ENCODE measurements around the gene PCDHGB4. TPM values are rescaled to one million over a fixed set of nuclear protein-coding genes. Genes with fewer than 3 reads are reported as not detected.
"Not testable (repeated sequence)": the region's sequence is repeated elsewhere in the genome, so short reads cannot be mapped to it uniquely, and the experiment has no call there.

The PCDHGB4 gene
- total RNA-seq, 2 donors from 2014 or later, result 11.6 to 18.1 TPM

- no peak for ATAC-seq (ENCODE audit: insufficient number of reproducible peaks, low FRiP score, low read depth)
- H3K9me3 ChIP-seq, result peaks cover 100% of the 10 kb centered on the region
- DNase-seq (ENCODE audit: low spot score), result no peak
- H3K4me3 ChIP-seq, result no peak overlapping the region
- no peaks in the 10 kb centered on the region for H3K27me3 ChIP-seq (replicated peaks; ENCODE audit: insufficient read depth)
- no peaks in the 10 kb centered on the region for H3K4me1 ChIP-seq (ENCODE audit: control insufficient read depth in 1 of 2, low read depth in 2 of 2)
- no peak overlapping the region for H3K27ac ChIP-seq
- no peaks in the 10 kb centered on the region for H3K36me3 ChIP-seq
- TF ChIP-seq CTCF (IDR thresholded peaks at IDR 0.05), result no peak
These were observed 35.3 kb downstream of the PCDHGB4 start for GRCh38 chr5:141422742-141423291.

- Histone ChIP-seq H3K27me3 (replicated peaks; ENCODE audit: insufficient read depth) (no peaks in the 10 kb centered on the region), H3K9me3 (peaks cover 98% of the 10 kb centered on the region), H3K4me3 (no peak overlapping the region), H3K27ac (no peak overlapping the region), H3K36me3 (no peaks in the 10 kb centered on the region), H3K4me1 (ENCODE audit: control insufficient read depth in 1 of 2, low read depth in 2 of 2) (no peaks in the 10 kb centered on the region)
- ATAC-seq (ENCODE audit: insufficient number of reproducible peaks, low FRiP score, low read depth), result no peak
- TF ChIP-seq CTCF (IDR thresholded peaks at IDR 0.05), result no peak
- DNase-seq (ENCODE audit: low spot score), result no peak
These were observed 40.4 kb downstream of the PCDHGB4 start for GRCh38 chr5:141427783-141428426.

- DNase-seq (ENCODE audit: low spot score) (no peak), ATAC-seq (ENCODE audit: insufficient number of reproducible peaks, low FRiP score, low read depth) (no peak)
- peak within 1 kb of the TSS; percentile 57 for H3K4me3 ChIP-seq
- H3K9me3 ChIP-seq, result peaks cover 93% of the 10 kb centered on the region
- no peaks in the 10 kb centered on the region for H3K4me1 ChIP-seq (ENCODE audit: control insufficient read depth in 1 of 2, low read depth in 2 of 2)
- H3K36me3 ChIP-seq, result no peaks in the 10 kb centered on the region
- TF ChIP-seq CTCF (IDR thresholded peaks at IDR 0.05), result no peak
- no peaks in the 10 kb centered on the region for H3K27me3 ChIP-seq (replicated peaks; ENCODE audit: insufficient read depth)
- no peak within 1 kb of the TSS for H3K27ac ChIP-seq
These were observed 43.0 kb downstream of the PCDHGB4 start, which contains the start of gene PCDHGA12 for GRCh38 chr5:141430332-141431113. PCDHGA12 (plus strand) TSS chr5:141430507; CDS start chr5:141430760, 253 bp downstream.

DNA sequence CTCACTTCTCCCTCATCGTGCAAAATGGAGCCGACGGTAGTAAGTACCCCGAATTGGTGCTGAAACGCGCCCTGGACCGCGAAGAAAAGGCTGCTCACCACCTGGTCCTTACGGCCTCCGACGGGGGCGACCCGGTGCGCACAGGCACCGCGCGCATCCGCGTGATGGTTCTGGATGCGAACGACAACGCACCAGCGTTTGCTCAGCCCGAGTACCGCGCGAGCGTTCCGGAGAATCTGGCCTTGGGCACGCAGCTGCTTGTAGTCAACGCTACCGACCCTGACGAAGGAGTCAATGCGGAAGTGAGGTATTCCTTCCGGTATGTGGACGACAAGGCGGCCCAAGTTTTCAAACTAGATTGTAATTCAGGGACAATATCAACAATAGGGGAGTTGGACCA lies 43.8 kb downstream of the PCDHGB4 start:
- Histone ChIP-seq H3K27me3 (replicated peaks; ENCODE audit: insufficient read depth) (no peaks in the 10 kb centered on the region), H3K4me1 (ENCODE audit: control insufficient read depth in 1 of 2, low read depth in 2 of 2) (no peaks in the 10 kb centered on the region), H3K9me3 (peaks cover 93% of the 10 kb centered on the region), H3K36me3 (no peaks in the 10 kb centered on the region), H3K27ac (no peak overlapping the region), H3K4me3 (peak overlapping the region; percentile 57)
- ATAC-seq (ENCODE audit: insufficient number of reproducible peaks, low FRiP score, low read depth) (no peak), DNase-seq (ENCODE audit: low spot score) (no peak)
- no peak for TF ChIP-seq CTCF (IDR thresholded peaks at IDR 0.05)

DNA sequence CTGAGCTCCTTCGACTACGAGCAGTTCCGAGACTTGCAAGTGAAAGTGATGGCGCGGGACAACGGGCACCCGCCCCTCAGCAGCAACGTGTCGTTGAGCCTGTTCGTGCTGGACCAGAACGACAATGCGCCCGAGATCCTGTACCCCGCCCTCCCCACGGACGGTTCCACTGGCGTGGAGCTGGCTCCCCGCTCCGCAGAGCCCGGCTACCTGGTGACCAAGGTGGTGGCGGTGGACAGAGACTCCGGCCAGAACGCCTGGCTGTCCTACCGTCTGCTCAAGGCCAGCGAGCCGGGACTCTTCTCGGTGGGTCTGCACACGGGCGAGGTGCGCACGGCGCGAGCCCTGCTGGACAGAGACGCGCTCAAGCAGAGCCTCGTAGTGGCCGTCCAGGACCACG lies 44.8 kb downstream of the PCDHGB4 start:
- peaks cover 86% of the 10 kb centered on the region for H3K9me3 ChIP-seq
- not testable (repeated sequence) for H3K27me3 ChIP-seq (replicated peaks; ENCODE audit: insufficient read depth); H3K4me3 ChIP-seq; H3K27ac ChIP-seq; H3K36me3 ChIP-seq; ATAC-seq (ENCODE audit: insufficient number of reproducible peaks, low FRiP score, low read depth); H3K4me1 ChIP-seq (ENCODE audit: control insufficient read depth in 1 of 2, low read depth in 2 of 2); DNase-seq (ENCODE audit: low spot score)

DNA sequence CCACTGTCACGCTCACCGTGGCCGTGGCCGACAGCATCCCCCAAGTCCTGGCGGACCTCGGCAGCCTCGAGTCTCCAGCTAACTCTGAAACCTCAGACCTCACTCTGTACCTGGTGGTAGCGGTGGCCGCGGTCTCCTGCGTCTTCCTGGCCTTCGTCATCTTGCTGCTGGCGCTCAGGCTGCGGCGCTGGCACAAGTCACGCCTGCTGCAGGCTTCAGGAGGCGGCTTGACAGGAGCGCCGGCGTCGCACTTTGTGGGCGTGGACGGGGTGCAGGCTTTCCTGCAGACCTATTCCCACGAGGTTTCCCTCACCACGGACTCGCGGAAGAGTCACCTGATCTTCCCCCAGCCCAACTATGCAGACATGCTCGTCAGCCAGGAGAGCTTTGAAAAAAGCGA lies 45.2 kb downstream of the PCDHGB4 start:
- peaks cover 86% of the 10 kb centered on the region for H3K9me3 ChIP-seq
- H3K27me3 ChIP-seq (replicated peaks; ENCODE audit: insufficient read depth); H3K4me1 ChIP-seq (ENCODE audit: control insufficient read depth in 1 of 2, low read depth in 2 of 2); H3K36me3 ChIP-seq; H3K4me3 ChIP-seq; H3K27ac ChIP-seq; ATAC-seq (ENCODE audit: insufficient number of reproducible peaks, low FRiP score, low read depth); DNase-seq (ENCODE audit: low spot score): not testable (repeated sequence)

Measured in thoracic aorta (tissue), 2 donors.